ENCODE data around the gene CCDC88B. TPM values are rescaled to one million over a fixed set of nuclear protein-coding genes. Genes with fewer than 3 reads are reported as not detected.

CCDC88B gene
- total and polyA plus RNA-seq, 4 donors = 3.5 to 4.9 (median 4.0) TPM

DNA sequence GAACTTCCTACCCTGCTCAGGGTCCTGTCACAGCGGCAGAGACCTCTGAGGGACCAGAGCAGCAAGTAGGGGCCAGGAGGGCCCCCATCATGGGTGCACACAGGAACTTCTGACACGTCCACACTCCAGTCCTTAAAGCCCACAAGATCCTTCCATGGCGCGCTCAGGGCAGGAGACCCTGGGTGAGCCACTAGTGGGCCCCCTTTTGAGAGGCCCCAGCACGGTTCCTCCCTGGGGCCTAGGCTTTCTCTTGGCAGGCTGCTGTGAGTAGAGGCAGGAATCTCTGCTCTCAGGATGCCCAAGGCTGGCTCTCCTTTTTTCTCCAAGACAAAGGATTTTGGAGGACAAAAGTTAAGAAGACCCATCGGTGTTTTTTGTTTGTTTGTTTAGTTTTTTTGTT, 41.3 kb downstream of the CCDC88B start (continued):
- TF ChIP-seq, protein P1, sequence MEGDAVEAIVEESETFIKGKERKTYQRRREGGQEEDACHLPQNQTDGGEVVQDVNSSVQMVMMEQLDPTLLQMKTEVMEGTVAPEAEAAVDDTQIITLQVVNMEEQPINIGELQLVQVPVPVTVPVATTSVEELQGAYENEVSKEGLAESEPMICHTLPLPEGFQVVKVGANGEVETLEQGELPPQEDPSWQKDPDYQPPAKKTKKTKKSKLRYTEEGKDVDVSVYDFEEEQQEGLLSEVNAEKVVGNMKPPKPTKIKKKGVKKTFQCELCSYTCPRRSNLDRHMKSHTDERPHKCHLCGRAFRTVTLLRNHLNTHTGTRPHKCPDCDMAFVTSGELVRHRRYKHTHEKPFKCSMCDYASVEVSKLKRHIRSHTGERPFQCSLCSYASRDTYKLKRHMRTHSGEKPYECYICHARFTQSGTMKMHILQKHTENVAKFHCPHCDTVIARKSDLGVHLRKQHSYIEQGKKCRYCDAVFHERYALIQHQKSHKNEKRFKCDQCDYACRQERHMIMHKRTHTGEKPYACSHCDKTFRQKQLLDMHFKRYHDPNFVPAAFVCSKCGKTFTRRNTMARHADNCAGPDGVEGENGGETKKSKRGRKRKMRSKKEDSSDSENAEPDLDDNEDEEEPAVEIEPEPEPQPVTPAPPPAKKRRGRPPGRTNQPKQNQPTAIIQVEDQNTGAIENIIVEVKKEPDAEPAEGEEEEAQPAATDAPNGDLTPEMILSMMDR (IDR thresholded peaks at IDR 0.05; ENCODE audit: low read depth, low read length, missing input control) = no peak
- TF ChIP-seq TAF1 (conservative IDR thresholded peaks at IDR 0.05) (no peak), YY1 (IDR thresholded peaks at IDR 0.05) (no peak), FOXA1 (IDR thresholded peaks at IDR 0.05) (no peak), NR2F2 (IDR thresholded peaks at IDR 0.05) (no peak), JUND (IDR thresholded peaks at IDR 0.05) (no peak)

DNA sequence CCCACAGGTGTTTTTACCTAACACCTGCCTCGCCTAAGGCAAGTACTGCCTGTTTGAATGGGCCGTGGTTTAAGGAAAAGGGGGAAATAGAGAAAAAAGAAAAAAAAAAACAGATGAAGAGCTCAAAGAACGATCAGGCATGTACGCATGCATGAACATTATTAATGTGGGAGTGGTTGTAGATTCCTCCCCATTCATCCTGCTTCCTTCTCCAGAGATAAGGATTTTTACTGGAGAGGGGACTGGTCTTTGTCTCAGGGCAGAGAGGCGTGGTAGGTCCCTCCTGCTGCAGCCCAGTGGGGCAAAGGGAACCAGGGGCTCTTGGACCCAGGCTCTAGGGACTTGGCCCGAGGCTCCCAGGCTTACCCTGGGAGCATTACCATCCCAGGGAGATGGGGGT, 42.0 kb downstream of the CCDC88B start:
- no peak for DNase-seq (ENCODE audit: low spot score)
- TF ChIP-seq NR2F2 (IDR thresholded peaks at IDR 0.05) (no peak), GABPA (IDR thresholded peaks at IDR 0.05 in 1 of 2, conservative IDR thresholded peaks at IDR 0.05 in 1 of 2) (no peak), EGR1 (IDR thresholded peaks at IDR 0.05; ENCODE audit: low read depth in 2 of 2) (no peak), JUND (IDR thresholded peaks at IDR 0.05) (no peak), RXRA (IDR thresholded peaks at IDR 0.05) (no peak), FOXA2 (IDR thresholded peaks at IDR 0.05) (no peak), HNF4G (IDR thresholded peaks at IDR 0.05) (no peak), TAF1 (conservative IDR thresholded peaks at IDR 0.05) (no peak), SP1 (IDR thresholded peaks at IDR 0.05) (no peak), FOXA1 (IDR thresholded peaks at IDR 0.05) (no peak), YY1 (IDR thresholded peaks at IDR 0.05) (no peak), HNF4A (conservative IDR thresholded peaks at IDR 0.05) (no peak), RAD21 (IDR thresholded peaks at IDR 0.05) (no peak)
- TF ChIP-seq, protein P1 (IDR thresholded peaks at IDR 0.05; ENCODE audit: low read depth, low read length, missing input control) = no peak
- TF ChIP-seq, protein P2, sequence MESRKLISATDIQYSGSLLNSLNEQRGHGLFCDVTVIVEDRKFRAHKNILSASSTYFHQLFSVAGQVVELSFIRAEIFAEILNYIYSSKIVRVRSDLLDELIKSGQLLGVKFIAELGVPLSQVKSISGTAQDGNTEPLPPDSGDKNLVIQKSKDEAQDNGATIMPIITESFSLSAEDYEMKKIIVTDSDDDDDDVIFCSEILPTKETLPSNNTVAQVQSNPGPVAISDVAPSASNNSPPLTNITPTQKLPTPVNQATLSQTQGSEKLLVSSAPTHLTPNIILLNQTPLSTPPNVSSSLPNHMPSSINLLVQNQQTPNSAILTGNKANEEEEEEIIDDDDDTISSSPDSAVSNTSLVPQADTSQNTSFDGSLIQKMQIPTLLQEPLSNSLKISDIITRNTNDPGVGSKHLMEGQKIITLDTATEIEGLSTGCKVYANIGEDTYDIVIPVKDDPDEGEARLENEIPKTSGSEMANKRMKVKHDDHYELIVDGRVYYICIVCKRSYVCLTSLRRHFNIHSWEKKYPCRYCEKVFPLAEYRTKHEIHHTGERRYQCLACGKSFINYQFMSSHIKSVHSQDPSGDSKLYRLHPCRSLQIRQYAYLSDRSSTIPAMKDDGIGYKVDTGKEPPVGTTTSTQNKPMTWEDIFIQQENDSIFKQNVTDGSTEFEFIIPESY (IDR thresholded peaks at IDR 0.05) = no peak
- TF ChIP-seq, protein P3, sequence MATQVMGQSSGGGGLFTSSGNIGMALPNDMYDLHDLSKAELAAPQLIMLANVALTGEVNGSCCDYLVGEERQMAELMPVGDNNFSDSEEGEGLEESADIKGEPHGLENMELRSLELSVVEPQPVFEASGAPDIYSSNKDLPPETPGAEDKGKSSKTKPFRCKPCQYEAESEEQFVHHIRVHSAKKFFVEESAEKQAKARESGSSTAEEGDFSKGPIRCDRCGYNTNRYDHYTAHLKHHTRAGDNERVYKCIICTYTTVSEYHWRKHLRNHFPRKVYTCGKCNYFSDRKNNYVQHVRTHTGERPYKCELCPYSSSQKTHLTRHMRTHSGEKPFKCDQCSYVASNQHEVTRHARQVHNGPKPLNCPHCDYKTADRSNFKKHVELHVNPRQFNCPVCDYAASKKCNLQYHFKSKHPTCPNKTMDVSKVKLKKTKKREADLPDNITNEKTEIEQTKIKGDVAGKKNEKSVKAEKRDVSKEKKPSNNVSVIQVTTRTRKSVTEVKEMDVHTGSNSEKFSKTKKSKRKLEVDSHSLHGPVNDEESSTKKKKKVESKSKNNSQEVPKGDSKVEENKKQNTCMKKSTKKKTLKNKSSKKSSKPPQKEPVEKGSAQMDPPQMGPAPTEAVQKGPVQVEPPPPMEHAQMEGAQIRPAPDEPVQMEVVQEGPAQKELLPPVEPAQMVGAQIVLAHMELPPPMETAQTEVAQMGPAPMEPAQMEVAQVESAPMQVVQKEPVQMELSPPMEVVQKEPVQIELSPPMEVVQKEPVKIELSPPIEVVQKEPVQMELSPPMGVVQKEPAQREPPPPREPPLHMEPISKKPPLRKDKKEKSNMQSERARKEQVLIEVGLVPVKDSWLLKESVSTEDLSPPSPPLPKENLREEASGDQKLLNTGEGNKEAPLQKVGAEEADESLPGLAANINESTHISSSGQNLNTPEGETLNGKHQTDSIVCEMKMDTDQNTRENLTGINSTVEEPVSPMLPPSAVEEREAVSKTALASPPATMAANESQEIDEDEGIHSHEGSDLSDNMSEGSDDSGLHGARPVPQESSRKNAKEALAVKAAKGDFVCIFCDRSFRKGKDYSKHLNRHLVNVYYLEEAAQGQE (IDR thresholded peaks at IDR 0.05) = no peak
- TF ChIP-seq, protein P4, sequence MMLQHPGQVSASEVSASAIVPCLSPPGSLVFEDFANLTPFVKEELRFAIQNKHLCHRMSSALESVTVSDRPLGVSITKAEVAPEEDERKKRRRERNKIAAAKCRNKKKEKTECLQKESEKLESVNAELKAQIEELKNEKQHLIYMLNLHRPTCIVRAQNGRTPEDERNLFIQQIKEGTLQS (IDR thresholded peaks at IDR 0.05) = no peak
- TF ChIP-seq, protein P5, sequence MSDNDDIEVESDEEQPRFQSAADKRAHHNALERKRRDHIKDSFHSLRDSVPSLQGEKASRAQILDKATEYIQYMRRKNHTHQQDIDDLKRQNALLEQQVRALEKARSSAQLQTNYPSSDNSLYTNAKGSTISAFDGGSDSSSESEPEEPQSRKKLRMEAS (IDR thresholded peaks at IDR 0.05) = no peak
- no peaks in the 10 kb centered on the region for H3K27me3 ChIP-seq (ENCODE audit: control insufficient read depth in 4 of 4, insufficient read depth in 4 of 4, low read length in 3 of 4)
- no peaks in the 10 kb centered on the region for H3K36me3 ChIP-seq (ENCODE audit: control insufficient read depth in 4 of 4, insufficient read depth in 3 of 4, low read depth in 1 of 4, low read length in 3 of 4)
- no peaks in the 10 kb centered on the region for H3K9me3 ChIP-seq (ENCODE audit: control insufficient read depth in 4 of 4, low read length in 3 of 4)
- WGBS = 72% methylated on average over 6 of the region's 6 CpGs
- no peak overlapping the region for H3K4me3 ChIP-seq (ENCODE audit: low read depth in 1 of 3, low read length in 3 of 3)
- H3K9ac ChIP-seq (ENCODE audit: low read depth in 1 of 2, low read length in 2 of 2) = no peak overlapping the region
- H3K27ac ChIP-seq (ENCODE audit: low read depth in 1 of 2, low read length in 2 of 2) = no peak overlapping the region
- H3K4me1 ChIP-seq (ENCODE audit: control insufficient read depth in 4 of 4, insufficient read depth in 4 of 4, low read length in 3 of 4) = no peaks in the 10 kb centered on the region

Measured in liver (tissue), 9 donors.